Activated CD4-positive, alpha-beta T cell treated with anti-CD3 and anti-CD28 coated beads, Interleukin-2, Interleukin-4, amounts not matched to agents 100 ng/mL and 50 ng/mL, durations not matched to agents 16 hours and 8 hours (primary cell): ENCODE data around the gene TMEM59L.
"Not testable (repeated sequence)": the region's sequence is repeated elsewhere in the genome, so short reads cannot be mapped to it uniquely, and the experiment has no call there.

Experiments used
- DNase-seq: peaks from one replicate; pipeline ENCODE4 v3.0.0-alpha.2; 2020; ENCODE audit warnings: low spot score

TMEM59L gene

GRCh38 chr19:18612772-18613588 lies at the start of gene TMEM59L:
TMEM59L (plus strand) TSS chr19:18612870; CDS start chr19:18612959, 89 bp downstream.
- DNase-seq: no peak

GRCh38 chr19:18566953-18567352 lies 45.7 kb upstream of the TMEM59L start:
- DNase-seq: no peak

- no peak for DNase-seq
Measured at GRCh38 chr19:18568367-18568766, 44.3 kb upstream of the TMEM59L start.

- peak; percentile 99 for DNase-seq
Measured at GRCh38 chr19:18571564-18572344, 40.9 kb upstream of the TMEM59L start, which contains the start of gene UBA52. UBA52 (plus strand) TSS chr19:18571857; CDS start chr19:18573301, 1,444 bp downstream.

GRCh38 chr19:18574691-18575291 lies 37.9 kb upstream of the TMEM59L start:
- no peak for DNase-seq

DNA sequence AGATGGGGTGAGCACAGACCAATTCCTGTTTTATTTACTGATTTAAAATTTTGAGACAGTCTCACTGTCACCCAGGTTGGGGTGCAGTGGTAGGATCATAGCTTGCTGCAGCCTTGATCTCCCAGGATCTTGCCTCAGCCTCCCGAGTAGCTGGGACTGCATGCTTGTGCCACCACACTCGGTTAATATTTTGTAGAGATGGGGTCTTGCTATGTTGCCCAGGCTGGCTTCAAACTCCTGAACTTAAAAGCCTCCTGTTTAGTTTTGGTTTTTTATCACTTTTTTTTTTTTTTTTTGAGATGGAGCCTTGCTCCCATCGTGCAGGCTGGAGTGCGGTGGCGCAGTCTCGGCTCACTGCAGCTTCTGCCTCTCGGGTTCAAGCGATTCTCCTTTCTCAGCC lies 36.3 kb upstream of the TMEM59L start:
- no peak for DNase-seq

DNA sequence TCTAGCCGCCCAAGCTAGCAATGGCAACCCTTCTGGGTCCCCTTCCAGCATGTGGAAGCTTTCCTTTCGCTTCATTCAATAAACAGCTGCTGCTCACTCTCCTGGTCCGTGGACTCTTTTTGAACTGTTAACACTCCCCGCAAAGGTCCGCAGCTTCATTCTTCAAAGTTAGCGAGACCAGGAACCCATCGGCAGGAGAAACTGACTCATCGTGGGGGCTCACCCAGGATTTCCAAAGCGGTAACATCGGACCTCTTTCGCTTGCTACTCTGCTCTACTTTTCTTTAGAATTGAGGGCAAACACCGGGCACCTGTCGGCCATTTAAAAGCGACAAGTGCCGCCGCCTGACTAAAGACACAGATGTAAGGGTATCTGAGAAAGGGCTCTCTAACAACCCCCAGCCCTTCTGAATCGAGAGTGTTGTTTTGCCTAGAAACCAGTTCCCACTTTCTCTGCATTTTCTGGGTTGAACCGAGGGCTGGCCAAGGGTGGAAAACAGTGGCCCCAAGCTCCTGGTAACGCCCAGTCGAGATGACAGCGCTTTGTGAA lies 35.2 kb upstream of the TMEM59L start:
- DNase-seq: no peak

DNA sequence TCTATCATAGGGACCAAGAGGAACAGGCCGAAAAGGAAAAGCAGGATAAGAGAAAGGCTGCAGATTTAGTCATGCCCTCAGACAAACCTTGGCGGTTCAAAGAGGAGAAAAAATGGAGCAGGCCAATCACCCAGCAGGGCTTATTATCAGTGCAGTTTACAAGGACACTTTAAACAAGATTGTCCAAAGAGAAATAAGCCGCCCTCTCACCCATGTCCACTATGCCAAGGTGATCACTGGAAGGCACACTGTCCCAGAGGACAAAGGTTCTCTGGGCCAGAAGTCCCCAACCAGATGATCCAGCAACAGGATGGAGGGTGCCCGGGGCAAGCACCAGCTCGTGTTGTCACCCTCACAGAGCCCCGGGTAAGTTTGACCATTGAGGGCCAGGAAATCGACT lies 32.4 kb upstream of the TMEM59L start:
- DNase-seq: no peak

DNA sequence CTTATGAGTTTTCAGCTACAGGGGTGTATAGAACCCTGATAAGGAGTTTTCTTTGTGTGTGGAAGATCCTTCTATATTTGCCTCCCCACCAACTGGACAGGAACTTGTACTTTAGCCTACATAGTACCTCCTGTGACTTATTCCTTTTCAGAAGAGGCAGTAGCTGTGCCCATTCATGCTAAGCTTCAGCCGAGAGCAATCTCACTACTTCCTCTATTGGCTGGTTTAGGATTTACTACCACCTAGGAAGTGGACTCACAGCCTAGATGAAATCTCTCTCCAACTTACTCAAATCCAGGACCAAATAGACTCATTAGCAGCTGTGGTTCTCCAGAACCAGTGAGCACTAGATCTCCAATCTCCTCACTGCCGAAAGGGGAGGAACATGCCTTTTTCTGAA lies 26.4 kb upstream of the TMEM59L start:
- DNase-seq: no peak

- no peak for DNase-seq
Measured at GRCh38 chr19:18587561-18587960, 25.1 kb upstream of the TMEM59L start.

DNA sequence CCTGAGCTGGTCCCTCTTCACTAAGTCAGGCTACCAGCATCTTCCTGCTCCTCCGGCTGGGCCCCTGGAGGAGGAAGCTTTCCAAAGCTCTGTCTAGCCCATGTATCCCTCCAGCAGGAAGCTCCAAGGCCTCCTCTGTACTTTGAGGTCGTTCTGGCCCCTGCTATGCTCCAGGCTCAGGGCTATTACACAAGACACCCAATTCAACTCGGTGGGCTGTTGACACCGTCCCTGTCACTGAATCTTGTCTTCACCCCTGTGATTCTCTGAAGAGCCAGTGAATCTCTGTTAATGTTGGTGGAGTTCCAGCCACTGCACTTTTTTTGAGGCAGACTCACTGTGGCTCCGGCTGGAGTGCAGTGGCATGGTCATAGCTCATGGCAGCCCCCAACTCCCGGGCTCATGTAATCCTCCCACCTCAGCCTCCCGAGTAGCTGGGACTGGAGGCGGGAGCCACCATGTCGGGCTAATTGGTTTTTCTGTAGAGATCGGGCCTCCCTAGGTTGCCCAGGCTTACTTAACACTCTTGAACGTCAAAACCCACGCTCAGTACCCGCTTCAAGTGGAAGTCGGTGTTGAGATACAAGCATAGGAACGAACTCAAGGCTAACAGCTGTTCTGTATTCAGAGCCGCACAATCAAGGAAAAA lies 24.6 kb upstream of the TMEM59L start:
- DNase-seq: no peak

- peak; percentile 88 for DNase-seq
Measured at GRCh38 chr19:18588611-18589379, 23.9 kb upstream of the TMEM59L start, which contains the start of gene REX1BD. REX1BD (plus strand) TSS chr19:18588798; CDS start chr19:18588802, 4 bp downstream.

DNA sequence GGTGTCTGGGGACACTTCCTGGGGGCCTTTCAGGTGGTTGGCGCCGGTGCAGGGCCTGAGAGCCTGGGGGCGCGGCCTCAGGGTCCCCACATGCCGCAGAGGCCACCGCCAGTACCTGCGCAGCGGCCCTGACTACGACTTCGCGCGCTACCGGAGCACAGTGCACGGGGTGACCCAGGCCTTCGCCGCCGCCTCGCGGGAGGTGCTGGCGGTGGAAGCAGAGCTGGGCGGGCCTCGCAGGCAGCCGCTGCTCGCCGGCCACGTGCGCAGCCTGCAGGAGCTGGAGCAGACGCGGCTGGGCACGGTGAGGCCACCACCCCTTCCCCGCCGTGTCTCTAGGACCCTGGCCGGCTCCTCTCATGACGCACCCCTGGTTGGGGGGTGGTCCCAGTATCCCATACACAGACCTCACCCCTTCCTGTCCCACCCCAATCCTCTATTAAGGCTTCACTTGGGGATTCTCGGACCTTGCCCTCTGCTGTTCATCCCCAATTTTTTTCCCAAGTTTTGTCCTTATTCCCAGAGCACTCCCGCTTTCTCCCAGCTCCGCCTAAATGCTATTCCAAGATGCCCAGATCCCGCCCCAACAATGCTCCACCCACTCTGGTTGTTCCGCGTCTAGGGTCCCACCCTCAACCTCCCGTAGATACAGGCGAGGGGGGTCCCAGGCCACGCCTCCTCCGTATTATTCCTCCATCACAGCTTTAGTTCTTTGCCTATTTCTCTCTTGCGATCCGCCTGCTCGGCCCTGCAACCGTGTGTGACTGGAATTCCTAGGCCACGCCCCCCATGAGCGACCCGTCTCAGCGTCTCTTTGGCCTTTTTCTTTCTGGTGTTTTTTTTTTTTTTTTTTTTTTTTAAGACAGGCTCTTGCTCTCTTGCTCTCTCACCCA lies 23.0 kb upstream of the TMEM59L start:
- DNase-seq: peak; percentile 57

- peak; percentile 39 for DNase-seq
Measured at GRCh38 chr19:18590273-18591272, 22.1 kb upstream of the TMEM59L start.

- no peak for DNase-seq
Measured at GRCh38 chr19:18591735-18592385, 20.8 kb upstream of the TMEM59L start.

- DNase-seq: not testable (repeated sequence)
Measured at GRCh38 chr19:18592732-18593131, 19.9 kb upstream of the TMEM59L start.

DNA sequence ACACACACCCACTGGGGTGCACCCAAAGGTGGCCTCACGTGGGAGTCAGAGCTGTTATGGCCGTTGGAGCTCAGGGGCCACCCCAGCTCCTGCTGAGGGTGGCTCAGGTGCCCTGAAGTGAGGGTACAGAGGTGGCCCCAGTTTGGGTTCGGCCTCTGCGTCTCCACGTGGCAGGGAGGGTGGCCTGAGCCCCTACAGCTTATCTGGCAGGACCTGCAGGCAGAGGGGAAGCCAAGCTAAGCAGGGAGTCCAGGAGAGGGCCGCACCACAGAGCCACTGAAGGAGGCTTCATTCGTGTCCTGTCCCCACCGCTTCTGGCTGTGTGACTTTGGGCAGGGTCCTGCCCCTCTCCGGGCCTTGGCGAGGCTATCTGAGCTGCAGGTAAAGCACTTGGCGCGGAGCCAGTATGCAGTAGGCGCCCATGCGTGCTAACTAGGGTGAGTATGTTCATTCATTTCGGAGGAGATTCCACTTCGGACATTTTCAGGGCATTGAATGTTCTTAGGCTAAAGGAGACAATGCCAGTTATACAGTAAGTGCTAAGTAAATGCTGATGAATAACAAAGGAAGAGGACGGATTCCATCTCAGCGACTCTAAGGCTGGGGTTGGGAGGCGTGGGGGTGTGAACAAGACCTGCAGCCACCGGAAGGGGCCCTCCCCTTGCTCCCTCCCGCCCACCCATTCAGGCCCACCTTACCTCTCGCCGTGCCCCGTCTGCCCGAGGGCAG lies 19.1 kb upstream of the TMEM59L start:
- no peak for DNase-seq
